ENCODE measurements around the gene ADGRG3.
"Not testable (repeated sequence)": the region's sequence is repeated elsewhere in the genome, so short reads cannot be mapped to it uniquely, and the experiment has no call there.

ADGRG3 gene

DNA sequence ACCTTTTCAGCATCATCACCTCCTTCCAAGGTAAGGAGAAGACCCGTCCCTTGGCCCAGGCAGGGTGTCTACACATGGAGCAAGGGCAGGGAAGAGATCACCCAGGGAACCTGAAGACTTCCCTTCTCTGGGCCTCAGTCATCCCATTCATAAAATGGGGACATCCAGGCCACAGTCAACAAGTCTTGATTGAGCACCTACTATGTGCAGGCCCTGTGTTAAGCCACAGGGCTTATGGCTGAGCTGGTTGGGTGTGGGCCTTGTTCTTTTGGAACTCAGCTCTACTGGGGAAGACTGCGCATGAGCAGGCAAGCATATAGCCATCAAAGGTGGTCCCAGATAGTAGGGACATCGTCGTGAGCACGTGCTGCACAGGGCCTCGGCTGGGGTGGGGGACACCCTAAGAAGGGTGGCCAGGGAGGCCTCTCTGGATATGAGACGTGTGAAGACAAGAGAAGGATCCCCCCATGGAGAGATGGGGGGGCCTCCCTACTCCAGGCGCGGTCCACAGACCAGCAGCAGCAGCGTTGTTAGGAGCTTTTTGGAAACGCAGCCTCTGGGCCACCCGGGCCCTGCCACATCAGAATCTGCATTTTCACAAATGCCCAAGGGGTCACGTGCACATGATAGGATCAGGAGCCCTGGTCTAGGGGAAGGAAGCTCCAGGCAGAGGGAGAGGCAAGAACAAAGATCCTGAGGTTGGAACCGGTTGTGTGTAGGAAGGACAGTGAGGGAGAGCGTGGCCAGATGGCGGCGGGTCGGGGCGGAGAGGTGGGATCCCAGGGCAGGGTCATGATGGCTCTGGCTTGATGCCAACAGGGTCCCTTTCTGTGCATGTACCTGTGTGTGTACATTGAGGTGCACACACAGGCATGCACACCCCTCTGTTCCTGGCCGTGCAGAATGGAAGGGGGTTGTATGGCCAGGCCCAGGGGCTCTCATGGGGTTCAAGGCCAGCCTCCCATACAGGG is 5.9 kb upstream of the ADGRG3 start:
- no peak for DNase-seq (ENCODE audit: low read depth in 1 of 2, low spot score in 1 of 2)

DNA sequence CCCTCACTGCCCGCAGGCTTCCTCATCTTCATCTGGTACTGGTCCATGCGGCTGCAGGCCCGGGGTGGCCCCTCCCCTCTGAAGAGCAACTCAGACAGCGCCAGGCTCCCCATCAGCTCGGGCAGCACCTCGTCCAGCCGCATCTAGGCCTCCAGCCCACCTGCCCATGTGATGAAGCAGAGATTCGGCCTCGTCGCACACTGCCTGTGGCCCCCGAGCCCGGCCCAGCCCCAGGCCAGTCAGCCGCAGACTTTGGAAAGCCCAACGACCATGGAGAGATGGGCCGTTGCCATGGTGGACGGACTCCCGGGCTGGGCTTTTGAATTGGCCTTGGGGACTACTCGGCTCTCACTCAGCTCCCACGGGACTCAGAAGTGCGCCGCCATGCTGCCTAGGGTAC is 4.7 kb upstream of the ADGRG3 start:
- DNase-seq (ENCODE audit: low read depth in 1 of 2, low spot score in 1 of 2) = no peak

DNA sequence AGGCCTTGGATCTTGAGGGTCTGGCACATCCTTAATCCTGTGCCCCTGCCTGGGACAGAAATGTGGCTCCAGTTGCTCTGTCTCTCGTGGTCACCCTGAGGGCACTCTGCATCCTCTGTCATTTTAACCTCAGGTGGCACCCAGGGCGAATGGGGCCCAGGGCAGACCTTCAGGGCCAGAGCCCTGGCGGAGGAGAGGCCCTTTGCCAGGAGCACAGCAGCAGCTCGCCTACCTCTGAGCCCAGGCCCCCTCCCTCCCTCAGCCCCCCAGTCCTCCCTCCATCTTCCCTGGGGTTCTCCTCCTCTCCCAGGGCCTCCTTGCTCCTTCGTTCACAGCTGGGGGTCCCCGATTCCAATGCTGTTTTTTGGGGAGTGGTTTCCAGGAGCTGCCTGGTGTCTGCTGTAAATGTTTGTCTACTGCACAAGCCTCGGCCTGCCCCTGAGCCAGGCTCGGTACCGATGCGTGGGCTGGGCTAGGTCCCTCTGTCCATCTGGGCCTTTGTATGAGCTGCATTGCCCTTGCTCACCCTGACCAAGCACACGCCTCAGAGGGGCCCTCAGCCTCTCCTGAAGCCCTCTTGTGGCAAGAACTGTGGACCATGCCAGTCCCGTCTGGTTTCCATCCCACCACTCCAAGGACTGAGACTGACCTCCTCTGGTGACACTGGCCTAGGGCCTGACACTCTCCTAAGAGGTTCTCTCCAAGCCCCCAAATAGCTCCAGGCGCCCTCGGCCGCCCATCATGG is 4.0 kb upstream of the ADGRG3 start:
- DNase-seq (ENCODE audit: low read depth in 1 of 2, low spot score in 1 of 2) = no peak

DNA sequence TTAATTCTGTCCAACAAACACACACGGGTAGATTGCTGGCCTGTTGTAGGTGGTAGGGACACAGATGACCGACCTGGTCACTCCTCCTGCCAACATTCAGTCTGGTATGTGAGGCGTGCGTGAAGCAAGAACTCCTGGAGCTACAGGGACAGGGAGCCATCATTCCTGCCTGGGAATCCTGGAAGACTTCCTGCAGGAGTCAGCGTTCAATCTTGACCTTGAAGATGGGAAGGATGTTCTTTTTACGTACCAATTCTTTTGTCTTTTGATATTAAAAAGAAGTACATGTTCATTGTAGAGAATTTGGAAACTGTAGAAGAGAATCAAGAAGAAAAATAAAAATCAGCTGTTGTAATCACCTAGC is 3.5 kb upstream of the ADGRG3 start:
- no peak for DNase-seq (ENCODE audit: low read depth in 1 of 2, low spot score in 1 of 2)

DNA sequence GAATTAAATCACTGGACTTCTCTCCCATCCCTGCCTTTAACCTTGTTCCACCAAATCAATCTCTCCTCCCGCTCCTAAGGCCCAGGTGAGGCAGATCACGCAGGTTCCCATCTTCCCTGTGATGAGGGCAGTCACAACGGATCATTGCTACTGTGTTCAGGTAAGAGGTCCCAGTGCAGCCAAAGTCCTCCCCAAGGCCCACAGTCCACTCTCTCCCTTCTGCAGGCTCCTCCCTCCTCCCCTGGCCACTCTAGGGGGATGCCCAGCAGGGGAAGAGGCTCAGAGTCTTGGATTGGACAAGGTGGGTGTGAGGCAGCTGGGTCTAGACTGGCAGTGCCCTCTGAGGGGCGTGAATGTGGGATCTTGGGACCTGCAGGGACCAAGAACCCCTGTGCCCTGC is 2.6 kb upstream of the ADGRG3 start:
- DNase-seq (ENCODE audit: low read depth in 1 of 2, low spot score in 1 of 2) = no peak

DNA sequence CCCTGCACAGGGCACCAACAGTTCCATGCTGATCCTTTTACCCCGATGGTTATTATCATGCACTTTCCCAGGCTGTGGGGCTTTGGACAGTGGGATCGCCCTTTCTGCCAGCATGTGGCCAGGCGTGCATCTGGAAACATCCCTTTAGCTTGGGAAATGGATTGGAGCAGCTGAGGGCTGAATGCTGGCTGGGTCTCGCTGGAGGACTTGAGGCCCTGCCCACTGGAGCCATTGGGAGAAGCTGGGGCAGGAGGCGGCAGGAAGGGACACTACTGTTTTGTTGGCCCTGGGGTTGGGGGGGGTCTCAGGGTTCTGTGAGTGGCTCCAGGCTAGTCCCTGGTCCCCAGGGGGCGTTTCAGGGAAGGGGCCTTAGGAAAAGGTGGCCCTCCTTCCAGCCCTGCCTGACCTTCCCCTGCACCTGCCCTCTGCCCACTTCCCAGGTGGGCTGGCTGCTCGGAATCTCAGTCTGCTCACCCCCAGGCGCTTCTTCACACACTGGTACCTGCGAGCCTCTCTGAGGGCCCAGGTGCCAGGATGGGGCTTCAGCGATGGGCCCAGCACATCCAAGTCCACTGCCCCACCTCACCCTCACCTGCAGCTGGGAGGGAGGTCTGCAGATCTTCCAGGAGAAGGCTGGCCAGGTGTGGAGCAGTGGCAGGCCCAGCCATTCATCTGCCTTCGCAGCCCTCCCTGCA is 1.6 kb upstream of the ADGRG3 start:
- DNase-seq (ENCODE audit: low read depth in 1 of 2, low spot score in 1 of 2) = no peak

DNA sequence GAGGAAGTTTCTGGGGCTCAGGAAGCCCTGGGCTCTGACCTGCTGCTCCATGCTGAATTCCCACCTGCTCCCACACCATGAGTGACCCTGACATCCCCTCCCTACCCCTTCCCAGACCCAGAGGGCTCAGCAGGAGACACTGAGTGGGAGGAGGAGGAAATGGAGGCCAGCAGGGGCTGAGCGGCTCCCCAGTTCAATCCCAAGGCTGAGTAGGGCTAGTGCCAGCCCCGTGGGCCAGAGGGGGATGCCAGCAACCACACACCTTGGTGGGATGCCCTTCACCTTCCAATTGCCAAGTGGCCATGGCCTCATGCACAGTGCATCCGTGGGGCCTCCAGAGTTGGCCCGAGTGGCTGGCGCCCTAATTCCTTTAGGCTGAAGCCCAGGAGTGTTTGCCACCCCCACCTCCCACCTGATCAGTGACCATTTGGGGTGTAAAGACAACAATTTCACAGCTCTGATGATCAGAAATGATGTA is 1.0 kb upstream of the ADGRG3 start:
- no peak for DNase-seq (ENCODE audit: low read depth in 1 of 2, low spot score in 1 of 2)

DNA sequence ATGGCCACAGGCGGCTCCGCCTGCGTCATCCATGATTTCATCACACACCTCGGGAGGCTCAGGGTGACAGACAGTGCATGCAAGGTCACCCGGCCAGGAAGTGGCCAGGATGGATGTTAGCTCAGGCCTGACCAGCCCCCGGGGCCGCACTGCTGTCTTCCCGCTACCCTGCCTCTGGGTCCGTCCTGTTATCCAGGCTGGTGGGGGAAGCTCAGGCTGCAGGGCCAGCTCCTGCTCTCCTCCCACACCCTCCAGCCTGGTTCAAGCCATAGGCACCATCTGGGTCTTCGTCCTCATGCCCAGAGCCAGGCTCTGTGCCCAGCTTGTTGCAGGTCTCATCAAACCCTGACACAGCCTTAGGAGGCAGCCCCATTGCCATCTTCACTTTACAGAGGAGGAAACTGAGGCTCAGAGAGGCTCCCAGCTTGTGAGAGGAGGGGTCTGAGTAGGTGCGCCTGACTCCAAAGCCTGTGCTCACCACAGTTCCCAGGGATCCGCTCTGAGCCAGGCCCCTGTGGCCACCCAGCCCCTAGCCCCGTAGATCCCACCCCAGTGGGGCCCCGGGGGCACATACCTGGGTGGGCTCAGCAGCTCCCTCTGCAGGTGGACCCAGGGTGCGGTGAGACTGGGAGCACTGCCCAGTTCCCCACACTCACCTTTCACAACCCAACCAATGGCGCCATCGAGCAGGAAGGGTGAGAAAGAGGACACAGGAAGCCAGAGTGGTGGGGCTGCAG is 412 bp upstream of the ADGRG3 start:
- DNase-seq (ENCODE audit: low read depth in 1 of 2, low spot score in 1 of 2) = no peak

DNA sequence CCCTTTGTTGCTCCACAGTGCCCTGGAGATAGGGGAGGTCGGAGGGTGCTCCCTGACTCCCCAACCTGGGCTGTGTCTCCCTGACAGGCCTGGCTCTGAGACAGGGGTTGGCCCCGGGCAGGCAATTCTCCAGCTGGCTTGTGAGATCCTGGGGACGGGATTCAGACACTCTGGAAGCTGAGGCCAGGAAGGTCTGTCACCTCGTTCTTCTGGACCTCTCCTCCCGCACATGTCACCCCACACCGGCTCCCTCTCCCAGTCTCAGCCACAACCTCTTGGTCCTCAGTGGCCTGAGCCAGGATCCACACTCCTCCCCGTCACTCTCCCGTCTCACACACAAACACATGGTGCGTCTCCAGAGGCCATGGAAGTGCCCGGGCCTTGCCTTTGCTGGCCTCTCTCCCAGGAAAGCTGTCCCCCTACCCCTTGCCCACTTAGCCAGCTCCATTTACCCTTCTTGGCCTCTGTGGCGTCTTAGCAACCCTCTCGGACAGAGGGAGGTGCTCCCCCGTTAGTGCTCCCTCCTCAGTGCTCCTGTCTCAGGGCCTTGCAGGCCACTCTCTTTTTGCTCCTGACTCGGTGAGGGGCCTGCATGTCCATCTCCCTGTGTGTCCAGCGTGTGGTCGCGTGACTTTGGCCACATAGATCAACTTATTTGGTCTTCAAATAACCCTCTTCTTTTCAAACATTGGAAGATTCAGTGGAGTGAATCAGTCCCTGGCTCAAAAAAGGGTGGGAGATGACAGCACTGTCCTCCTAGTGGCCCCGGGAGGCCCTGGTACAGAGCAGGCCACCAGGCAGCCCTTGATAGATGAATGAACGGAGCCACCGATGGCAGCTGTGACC is 747 bp downstream of the ADGRG3 start:
- no peak for DNase-seq (ENCODE audit: low read depth in 1 of 2, low spot score in 1 of 2)

DNA sequence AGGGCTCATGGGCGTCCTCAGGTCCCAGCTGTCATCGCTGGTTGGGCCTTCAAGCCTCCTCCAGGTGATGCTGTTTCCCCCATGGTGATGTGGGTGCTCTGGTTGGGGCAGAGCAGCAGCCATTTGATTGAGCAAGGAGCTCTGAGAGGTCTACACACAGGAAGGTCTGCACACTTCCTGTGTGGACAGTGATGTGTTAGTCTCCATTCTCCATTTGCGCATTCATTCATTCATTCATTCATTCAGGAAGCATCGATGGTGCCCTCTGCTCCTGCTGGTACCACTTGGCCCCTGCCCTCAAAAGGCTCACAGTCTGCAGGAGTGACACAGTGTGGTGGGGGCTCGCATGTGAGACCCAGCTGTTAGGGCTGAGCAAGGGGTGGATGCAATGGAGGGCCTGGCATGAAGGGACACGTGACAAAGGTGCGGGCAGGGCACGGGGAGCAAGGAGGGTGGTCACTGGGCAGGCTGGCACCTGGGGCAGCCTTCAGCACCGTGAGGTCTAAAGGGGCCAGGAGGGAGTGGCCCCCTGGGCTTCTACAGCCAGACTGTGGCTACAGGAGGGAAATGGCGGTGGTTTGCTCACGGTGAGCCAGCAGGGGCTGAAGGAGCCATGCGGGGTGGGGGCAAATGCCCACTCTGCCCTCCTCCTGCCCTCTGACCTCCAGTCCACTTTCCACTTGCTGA is 1.5 kb downstream of the ADGRG3 start:
- no peak for DNase-seq (ENCODE audit: low read depth in 1 of 2, low spot score in 1 of 2)

DNA sequence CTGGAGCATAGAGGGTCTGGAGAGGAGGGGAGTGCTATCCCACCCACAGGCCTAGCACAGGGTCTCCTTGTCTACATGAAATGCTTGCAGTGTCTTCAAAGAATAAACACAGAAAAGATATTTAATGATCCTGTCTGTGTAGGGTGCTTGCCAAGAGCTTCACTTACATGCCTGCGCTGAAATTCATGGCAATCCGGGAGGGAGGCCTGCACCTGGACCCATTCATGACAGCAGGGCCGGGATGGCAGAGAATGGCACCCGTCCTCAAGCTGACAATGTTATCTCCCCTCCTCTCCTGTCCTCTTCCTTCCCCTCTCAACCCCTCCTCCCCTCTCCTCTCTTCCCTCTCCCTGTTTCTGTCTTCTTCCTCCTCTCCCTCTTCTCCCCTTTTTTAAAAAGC is 2.1 kb downstream of the ADGRG3 start:
- no peak for DNase-seq (ENCODE audit: low read depth in 1 of 2, low spot score in 1 of 2)

DNA sequence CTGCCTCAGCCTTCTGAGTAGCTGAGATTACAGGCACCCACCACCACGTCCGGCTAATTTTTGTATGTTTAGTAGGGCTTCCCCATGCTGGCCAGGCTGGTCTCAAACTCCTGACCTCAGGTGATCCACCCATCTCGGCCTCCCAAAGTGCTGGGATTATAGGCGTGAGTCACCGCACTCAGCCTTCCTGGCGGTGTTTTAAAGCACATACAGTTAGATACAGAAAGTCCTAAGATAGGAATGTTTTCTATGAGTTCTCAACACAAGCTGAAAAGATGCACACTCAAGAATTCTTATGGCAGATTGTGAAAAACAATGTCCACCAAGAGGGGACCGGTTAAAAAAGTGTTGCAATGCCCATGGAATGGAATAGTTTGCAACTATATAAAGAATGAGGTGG is 3.3 kb downstream of the ADGRG3 start:
- not testable (repeated sequence) for DNase-seq (ENCODE audit: low read depth in 1 of 2, low spot score in 1 of 2)

DNA sequence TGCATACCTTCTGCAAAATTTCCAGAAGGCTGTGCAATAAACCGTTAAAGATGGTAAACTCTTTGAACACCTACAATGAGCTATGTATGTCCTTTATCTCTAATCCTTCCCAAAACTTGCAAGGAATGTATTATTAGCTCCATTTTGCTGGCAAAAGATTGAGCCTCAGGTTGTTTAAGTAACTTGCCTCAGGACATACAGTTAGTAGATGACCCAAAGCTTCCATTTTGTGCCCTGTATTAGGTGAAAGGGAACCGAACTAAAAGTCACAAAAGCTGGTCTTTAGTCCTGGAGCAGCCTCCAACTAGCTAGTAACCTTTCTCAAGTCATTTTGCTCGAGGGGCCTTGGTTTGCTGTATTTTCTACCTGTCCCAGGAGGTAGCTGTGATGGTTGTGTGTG is 4.3 kb downstream of the ADGRG3 start:
- DNase-seq (ENCODE audit: low read depth in 1 of 2, low spot score in 1 of 2) = no peak

DNA sequence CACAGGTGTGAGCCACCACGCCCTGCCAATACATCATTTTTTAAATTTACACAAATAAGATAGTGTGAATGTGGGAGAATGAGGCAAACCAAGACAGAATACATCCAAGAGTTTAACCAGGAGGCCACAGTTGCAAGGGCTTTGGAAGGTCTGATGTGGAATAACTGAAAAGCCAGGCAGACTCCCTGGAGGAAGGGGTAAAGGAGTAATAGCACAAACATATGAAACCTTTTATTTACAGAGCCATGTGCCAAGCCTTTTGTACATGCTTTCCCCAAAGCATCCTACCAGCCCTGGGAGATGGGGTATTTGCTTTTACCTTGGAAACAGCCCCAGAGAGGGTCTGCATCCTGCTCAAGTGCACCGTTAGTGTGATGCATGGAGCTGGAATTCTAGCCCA is 4.7 kb downstream of the ADGRG3 start:
- no peak for DNase-seq (ENCODE audit: low read depth in 1 of 2, low spot score in 1 of 2)

DNA sequence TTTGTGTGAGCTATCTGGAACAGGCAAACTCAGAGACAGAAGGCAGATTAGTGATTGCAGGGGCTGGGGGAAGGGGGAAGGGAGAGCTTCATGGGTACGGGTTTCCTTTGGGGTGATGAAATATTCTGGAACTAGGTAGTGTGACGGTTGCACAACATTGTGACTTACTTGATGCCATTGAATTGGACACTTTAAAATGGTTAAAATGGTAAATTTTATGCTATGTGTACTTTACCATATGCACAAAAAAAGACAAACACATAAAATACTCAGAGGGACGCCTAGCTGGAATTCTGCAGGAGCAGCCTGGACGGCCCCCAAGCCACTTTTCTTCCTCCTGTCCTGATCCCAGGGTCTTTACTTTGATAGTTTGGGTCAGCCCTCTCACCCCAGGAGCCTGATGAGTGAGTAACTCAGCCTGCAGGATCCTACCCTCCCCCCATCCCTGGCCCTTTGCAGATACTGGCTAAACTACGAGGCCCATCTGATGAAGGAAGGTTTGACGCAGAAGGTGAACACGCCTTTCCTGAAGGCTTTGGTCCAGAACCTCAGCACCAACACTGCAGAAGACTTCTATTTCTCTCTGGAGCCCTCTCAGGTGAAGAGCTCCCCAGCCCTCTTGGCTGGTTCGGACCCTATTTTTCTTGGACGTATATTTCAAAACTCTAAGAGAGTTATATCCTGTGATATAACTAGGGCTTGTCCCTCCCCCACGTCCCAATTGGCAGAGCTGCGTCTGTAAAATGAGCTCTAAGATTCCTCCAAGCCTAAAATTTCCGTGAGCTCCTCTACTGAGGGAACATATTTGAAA is 7.8 kb downstream of the ADGRG3 start:
- no peak for DNase-seq (ENCODE audit: low read depth in 1 of 2, low spot score in 1 of 2)

DNA sequence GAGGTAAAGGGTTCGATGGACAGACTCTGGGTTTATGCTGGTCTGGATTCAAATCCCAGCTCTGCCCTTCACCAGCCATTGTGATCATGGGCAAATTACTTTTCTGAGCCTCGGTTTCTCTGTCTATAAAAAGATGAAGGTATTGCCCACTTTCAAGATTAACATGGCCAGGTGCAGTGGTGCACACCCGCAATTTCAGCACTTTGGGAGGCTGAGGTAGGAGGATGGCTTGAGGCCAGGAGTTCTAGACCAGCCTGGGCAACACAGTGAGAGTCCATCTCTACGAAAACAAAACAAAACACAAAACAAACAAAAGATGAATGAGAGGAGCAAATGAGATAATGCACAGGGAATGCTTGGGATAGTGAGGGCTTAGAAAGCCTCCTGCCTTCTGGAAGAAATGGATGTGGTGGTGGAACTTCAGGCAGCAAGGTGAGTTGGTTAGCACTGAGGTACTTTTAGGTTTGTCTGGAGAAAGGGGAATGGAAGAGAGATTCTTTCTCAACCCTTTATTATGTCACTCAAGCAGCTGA is 8.5 kb downstream of the ADGRG3 start:
- DNase-seq (ENCODE audit: low read depth in 1 of 2, low spot score in 1 of 2) = no peak

DNA sequence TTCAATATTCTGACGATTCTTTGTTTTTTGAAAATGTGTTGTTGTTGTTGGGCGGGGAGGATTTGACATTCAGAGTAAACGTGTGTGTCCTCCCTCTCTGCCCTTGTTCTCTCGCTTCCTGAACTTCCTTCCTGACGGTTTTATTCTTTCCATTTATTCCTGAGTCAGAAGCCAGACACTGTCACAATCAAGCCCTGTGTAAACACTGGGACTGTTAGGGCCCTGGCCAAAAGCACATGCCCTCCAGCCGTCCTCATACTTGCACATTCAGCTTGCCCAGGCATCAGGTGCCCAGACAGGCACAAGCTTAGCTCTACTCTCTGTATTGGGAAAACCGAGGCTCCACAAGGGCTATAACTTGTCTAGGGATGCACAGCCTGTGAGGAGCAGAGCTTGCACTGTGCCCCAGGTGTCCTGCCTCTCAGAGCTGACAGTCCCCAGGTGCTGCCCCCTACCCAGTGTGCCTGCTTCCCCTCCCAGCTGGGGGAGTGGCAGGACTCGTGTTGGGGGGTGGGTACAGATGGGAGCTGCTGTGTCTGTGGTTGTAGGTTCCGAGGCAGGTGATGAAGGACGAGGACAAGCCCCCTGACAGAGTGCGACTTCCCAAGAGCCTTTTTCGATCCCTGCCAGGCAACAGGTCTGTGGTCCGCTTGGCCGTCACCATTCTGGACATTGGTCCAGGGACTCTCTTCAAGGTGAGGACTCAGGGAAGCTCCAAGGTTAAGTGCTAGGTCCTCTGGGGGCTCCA is 9.7 kb downstream of the ADGRG3 start:
- no peak for DNase-seq (ENCODE audit: low read depth in 1 of 2, low spot score in 1 of 2)

DNA sequence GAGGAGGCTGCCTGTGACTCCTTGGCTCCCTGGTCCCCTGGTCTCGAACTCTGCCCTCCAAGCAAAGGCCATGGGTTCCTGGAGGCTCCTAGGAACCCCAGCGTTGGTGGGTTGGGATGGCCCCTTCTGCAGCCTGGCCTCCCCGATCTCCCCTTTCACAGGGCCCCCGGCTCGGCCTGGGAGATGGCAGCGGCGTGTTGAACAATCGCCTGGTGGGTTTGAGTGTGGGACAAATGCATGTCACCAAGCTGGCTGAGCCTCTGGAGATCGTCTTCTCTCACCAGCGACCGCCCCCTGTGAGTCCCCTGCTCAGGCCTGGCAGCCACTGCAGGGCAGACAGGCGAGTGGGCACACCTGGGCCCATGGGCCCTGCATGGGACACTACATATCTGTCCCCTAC is 10.9 kb downstream of the ADGRG3 start:
- DNase-seq (ENCODE audit: low read depth in 1 of 2, low spot score in 1 of 2) = no peak
